HepG2 (cell line): ENCODE data around the gene TRIM10. TPM values are rescaled to one million over a fixed set of nuclear protein-coding genes. Genes with fewer than 3 reads are reported as not detected.
A peak's percentile ranks its signal among the peaks of the same experiment; 100 is the strongest.

Source experiments
- CC2D1A ChIP-seq: sonication (generic); formaldehyde crosslinking; IDR thresholded peaks from 2 replicates; pipeline ENCODE4 v1.8.1; 2023; ENCODE audit warnings: mild to moderate bottlenecking, missing genetic modification reagents
- CREBL2 ChIP-seq: sonication (generic); formaldehyde crosslinking; IDR thresholded peaks from 2 replicates; pipeline ENCODE4 v1.8.1; 2023; ENCODE audit warnings: missing genetic modification reagents, mild to moderate bottlenecking, borderline replicate concordance
- DMAP1 ChIP-seq: IDR thresholded peaks from 2 replicates; pipeline ENCODE4 v1.6.1; 2016
- EP300 ChIP-seq, 3 experiments: sonication (generic) in 1 of 3; formaldehyde crosslinking in 1 of 3; IDR thresholded peaks; 2 replicates each; pipeline versions ENCODE4 v1.5.1 to v1.6.1; 2011 to 2020; ENCODE audit warnings: low read depth in 2 of 3, low read length in 2 of 3, borderline replicate concordance in 1 of 3, improper control_type of control experiment in 1 of 3, mild to moderate bottlenecking in 1 of 3, missing genetic modification reagents in 1 of 3, moderate library complexity in 1 of 3
- HNRNPLL ChIP-seq: fragments of 200-400 bp; formaldehyde crosslinking; IDR thresholded peaks from 2 replicates; pipeline ENCODE4 v1.6.1; 2017; ENCODE audit warnings: mild to moderate bottlenecking, low read depth, low read length; ENCODE audit not compliant: poor library complexity, severe bottlenecking
- HOXA9 ChIP-seq: sonication (generic); formaldehyde crosslinking; IDR thresholded peaks from 2 replicates; pipeline ENCODE4 v1.8.1; 2022; ENCODE audit warnings: missing genetic modification reagents, mild to moderate bottlenecking, moderate library complexity, borderline replicate concordance
- MNT ChIP-seq: fragments of 450-650 bp; IDR thresholded peaks from 2 replicates; pipeline ENCODE4 v1.6.1; 2016
- NBN ChIP-seq: fragments of 450-650 bp; conservative IDR thresholded peaks from 2 replicates; pipeline ENCODE4 v1.6.1; 2017
- NPAS2 ChIP-seq: sonication (generic); formaldehyde crosslinking; IDR thresholded peaks from 2 replicates; pipeline ENCODE4 v1.8.0; 2022; ENCODE audit warnings: mild to moderate bottlenecking, missing genetic modification reagents, borderline replicate concordance
- NR0B2 ChIP-seq: sonication (generic); formaldehyde crosslinking; IDR thresholded peaks from 2 replicates; pipeline ENCODE4 v1.4.0; 2020; ENCODE audit warnings: mild to moderate bottlenecking, missing genetic modification reagents
- PBX3 ChIP-seq: sonication (generic); formaldehyde crosslinking; IDR thresholded peaks from 2 replicates; pipeline ENCODE4 v1.8.1; 2023; ENCODE audit warnings: missing genetic modification reagents, inconsistent platforms, borderline replicate concordance
- RFX3 ChIP-seq: IDR thresholded peaks from 2 replicates; pipeline ENCODE4 v1.6.1; 2016; ENCODE audit warnings: missing biosample characterization, missing genetic modification reagents
- RNF2 ChIP-seq: fragments of 450-650 bp; conservative IDR thresholded peaks from 2 replicates; pipeline ENCODE4 v1.6.1; 2016; ENCODE audit warnings: low read depth
- RNF219 ChIP-seq: sonication (generic); formaldehyde crosslinking; IDR thresholded peaks from 2 replicates; pipeline ENCODE4 v1.5.0; 2020; ENCODE audit warnings: mild to moderate bottlenecking, missing genetic modification reagents
- SMAD9 ChIP-seq: sonication (generic); formaldehyde crosslinking; IDR thresholded peaks from 2 replicates; pipeline ENCODE4 v1.5.1; 2020; ENCODE audit warnings: mild to moderate bottlenecking, missing genetic modification reagents
- SMARCE1 ChIP-seq: fragments of 450-650 bp; IDR thresholded peaks from 2 replicates; pipeline ENCODE4 v1.6.1; 2017; ENCODE audit warnings: borderline replicate concordance
- SOX13 ChIP-seq, 3 experiments: fragments of 450-650 bp in 1 of 3; sonication (generic) in 1 of 3; formaldehyde crosslinking in 1 of 3; IDR thresholded peaks in 2 of 3; conservative IDR thresholded peaks in 1 of 3; 2 replicates each; pipeline versions ENCODE4 v1.5.0 to v1.6.1; 2016 to 2020; ENCODE audit warnings: antibody characterized with exemption in 1 of 3, mild to moderate bottlenecking in 1 of 3, missing compliant biosample characterization in 1 of 3, missing genetic modification reagents in 1 of 3, moderate library complexity in 1 of 3
- SOX5 ChIP-seq: IDR thresholded peaks from 2 replicates; pipeline ENCODE4 v1.6.1; 2016; ENCODE audit warnings: borderline replicate concordance
- ZFP1 ChIP-seq: IDR thresholded peaks from 2 replicates; pipeline ENCODE4 v1.6.1; 2016
- ZNF335 ChIP-seq: sonication (generic); formaldehyde crosslinking; IDR thresholded peaks from 2 replicates; pipeline ENCODE4 v1.4.0; 2020; ENCODE audit warnings: missing genetic modification reagents
- ZNF510 ChIP-seq: sonication (generic); formaldehyde crosslinking; IDR thresholded peaks from 2 replicates; pipeline ENCODE4 v1.4.0; 2020; ENCODE audit warnings: low read depth, mild to moderate bottlenecking, missing genetic modification reagents
- ZNF577 ChIP-seq: sonication (generic); formaldehyde crosslinking; IDR thresholded peaks from 2 replicates; pipeline ENCODE4 v1.4.0; 2020; ENCODE audit warnings: mild to moderate bottlenecking, low read depth, missing genetic modification reagents, borderline replicate concordance
- ZNF672 ChIP-seq: sonication (generic); formaldehyde crosslinking; IDR thresholded peaks from 2 replicates; pipeline ENCODE4 v1.8.1; 2022; ENCODE audit warnings: missing genetic modification reagents
- polyA plus RNA-seq, 8 experiments: library from polyadenylated mRNA; depleted of rRNA in 3 of 8; stranded (reverse) in 7 of 8; unstranded in 1 of 8; fragments of >200 nt; fragmentation: Illumina TruSeq in 4 of 8; extraction: Trizol in 4 of 8; gene quantifications; 2 replicates each; pipeline versions ENCODE4 v1.2.1 to v1.2.3, GENCODE V29; 2011 to 2016; ENCODE audit warnings: low read depth in 4 of 8, missing spikeins in 1 of 8, mixed read lengths in 1 of 8; ENCODE audit not compliant: insufficient read depth in 1 of 8
- total RNA-seq, 5 experiments: library from RNA; depleted of rRNA; stranded (reverse); fragments of >200 nt; fragmentation: Illumina TruSeq; extraction: Trizol; gene quantifications; 2 replicates each; pipeline ENCODE4 v1.2.3, GENCODE V29; 2016; ENCODE audit warnings: low read depth in 1 of 5

The TRIM10 gene
- total and polyA plus RNA-seq, 2 of the 13 experiments (the other 11 are each of a cell fraction or from before 2014, with no cell fraction given), result 4.1 to 6.8 TPM

- TF ChIP-seq DMAP1 (CRISPR knock-in tag) (peak; percentile 91), RNF219 (CRISPR knock-in tag) (no peak), RNF2 (peak; percentile 42), NPAS2 (CRISPR knock-in tag) (no peak), SOX13 (IDR thresholded peaks at IDR 0.05) (no peak), SOX13 (CRISPR knock-in tag; conservative IDR thresholded peaks at IDR 0.05 in 1 of 2, IDR thresholded peaks at IDR 0.05 in 1 of 2) (peak in 1 of 2 experiments; percentile 87; a peak in 2 of 4 replicates), SMAD9 (CRISPR knock-in tag) (peak; percentile 30; the same call in 1 of the 2 replicates), ZNF672 (no peak), CREBL2 (CRISPR knock-in tag) (no peak), PBX3 (CRISPR knock-in tag) (no peak), HOXA9 (CRISPR knock-in tag) (0 out of 2 replicates have a peak, but pooled peaks have one; percentile 78), SMARCE1 (no peak), NR0B2 (CRISPR knock-in tag) (no peak), HNRNPLL (no peak), SOX5 (peak; percentile 85), MNT (0 out of 2 replicates have a peak, but pooled peaks have one; percentile 3), ZFP1 (CRISPR knock-in tag) (peak; percentile 82), RFX3 (CRISPR knock-in tag) (no peak), NBN (no peak), ZNF577 (CRISPR knock-in tag) (no peak), ZNF510 (CRISPR knock-in tag) (no peak), CC2D1A (no peak; the same call in 1 of the 2 replicates), ZNF335 (peak; percentile 61), EP300 (IDR thresholded peaks at IDR 0.05; ENCODE audit: low read depth in 2 of 2, low read length in 2 of 2) (peak in 1 of 2 experiments; percentile 81; a peak in 2 of 4 replicates), EP300 (CRISPR knock-in tag; IDR thresholded peaks at IDR 0.05; ENCODE audit: borderline replicate concordance) (no peak; the same call in 1 of the 2 replicates)
Observed at GRCh38 chr6:30206799-30207618, 46.0 kb upstream of the TRIM10 start (continued).
